Ureter (tissue), 1 donor: ENCODE measurements around the gene PRSS48. TPM values are rescaled to one million over a fixed set of nuclear protein-coding genes. Genes with fewer than 3 reads are reported as not detected.
"Not testable (repeated sequence)": the region's sequence is repeated elsewhere in the genome, so short reads cannot be mapped to it uniquely, and the experiment has no call there.

Source experiments
- DNase-seq: peaks from one replicate; pipeline ENCODE4 v3.0.0-alpha.2; 2020; ENCODE audit warnings: low spot score
- total RNA-seq: library from RNA; stranded (reverse); gene quantifications from one replicate; pipeline ENCODE4 v1.2.4, GENCODE V29; 2023
- donor health status: DM: yes; HTN: yes; CAD: no.

Gene PRSS48
- total RNA-seq, 1 donor from 2014 or later: not detected

DNA sequence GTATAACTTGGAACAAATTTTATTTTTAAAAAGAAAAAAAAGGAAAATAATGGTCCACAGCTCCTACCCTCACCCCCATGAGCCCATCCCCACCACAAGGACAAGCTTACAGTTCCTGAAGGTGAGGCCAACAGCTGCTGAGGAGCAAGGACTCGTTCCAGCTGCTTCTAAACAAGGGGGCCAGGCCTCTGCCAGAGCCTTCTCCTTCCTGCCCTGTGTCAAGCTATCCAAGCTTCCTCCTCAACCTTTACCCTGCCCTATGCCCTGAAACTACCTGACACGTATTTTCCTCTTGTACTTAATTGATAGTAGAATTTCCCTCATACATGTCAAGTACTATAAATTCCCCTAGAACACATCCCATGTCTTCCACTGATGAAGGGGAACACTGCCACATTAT is 39.7 kb downstream of the PRSS48 start:
- DNase-seq: no peak

DNA sequence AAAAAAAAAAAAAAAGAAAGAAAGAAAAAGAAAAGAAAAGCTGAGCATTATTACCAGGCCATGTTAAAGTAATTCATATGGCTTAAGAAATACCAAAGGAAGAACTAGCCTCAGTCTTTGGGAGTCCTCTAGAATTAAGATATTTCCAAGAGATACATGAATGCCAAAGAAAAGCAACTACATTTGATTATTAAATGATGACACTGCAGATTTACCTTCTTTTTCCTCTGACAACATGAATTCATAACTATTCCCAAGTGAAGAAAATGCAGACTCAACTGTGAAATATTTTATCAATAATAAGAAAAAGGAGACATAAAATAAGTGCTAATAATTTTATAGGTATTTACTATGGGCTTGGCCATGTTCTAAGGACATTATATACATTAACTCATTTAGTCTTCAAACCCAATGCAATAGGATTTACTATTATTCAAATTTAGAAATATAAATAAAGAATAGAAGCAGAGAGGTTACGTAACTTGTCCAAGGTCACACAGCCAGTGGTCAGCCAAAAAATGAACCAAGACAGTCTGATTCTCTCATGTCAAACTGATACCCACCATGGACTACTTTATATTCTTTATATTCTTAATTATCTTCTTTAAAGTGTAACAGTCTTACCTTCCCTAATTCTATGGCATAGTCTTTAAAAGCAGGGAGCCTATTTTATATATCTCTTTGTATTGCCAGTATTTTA is 41.5 kb downstream of the PRSS48 start:
- DNase-seq: no peak

DNA sequence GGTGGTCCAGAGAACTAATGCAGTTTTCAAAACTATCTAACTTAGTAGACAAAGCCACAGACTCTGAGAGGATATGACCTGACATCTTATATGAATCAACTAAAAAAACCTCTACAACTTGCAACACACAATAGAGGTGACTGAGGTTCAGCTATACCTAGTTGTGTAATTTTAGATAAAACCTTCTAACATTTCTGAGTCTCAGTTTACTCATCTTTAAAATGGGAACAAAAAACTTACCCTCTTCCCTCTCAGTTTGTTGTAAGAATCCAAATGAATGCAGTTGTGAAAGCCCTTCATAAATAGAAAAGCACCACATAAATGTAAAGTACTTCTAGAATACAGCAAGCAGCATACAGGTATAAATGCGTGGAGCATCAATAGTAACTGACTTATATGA is 42.5 kb downstream of the PRSS48 start:
- DNase-seq: no peak

DNA sequence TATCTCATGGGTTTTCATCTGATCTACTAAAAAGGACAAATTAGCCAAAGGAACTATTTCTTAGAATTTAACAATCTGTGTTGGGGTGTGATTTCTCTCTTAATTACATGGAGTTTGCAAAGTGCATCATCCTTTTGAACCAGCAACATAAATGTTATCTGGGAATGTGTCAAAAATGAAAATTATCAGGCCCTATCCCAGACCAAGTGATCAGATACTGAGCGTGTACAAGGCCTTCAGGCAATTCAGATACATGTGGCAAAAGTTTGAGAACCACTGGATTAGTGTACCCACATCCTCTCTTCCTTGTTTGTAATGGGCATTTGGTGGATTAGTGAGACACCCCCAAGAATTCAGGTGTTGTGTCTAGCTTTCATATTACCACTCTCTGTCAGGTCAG is 44.6 kb downstream of the PRSS48 start:
- no peak for DNase-seq

DNA sequence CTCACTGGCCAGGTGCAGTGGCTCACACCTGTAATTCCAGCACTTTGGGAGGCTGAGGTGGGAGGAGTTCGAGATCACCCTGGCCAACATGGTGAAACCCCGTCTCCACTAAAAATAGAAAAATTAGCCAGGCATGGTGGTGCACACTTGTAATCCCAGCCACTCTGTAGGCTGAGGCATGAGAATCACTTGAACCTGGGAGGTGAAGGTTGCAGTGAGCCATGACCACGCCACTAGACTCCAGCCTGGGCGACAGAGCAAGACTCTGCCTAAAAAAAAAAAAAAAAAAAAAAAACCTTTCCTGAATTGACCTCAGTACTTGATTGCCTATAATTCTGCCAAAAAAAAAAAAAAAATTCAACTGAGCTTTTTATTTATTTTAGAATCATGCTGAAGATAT is 45.2 kb downstream of the PRSS48 start:
- not testable (repeated sequence) for DNase-seq

DNA sequence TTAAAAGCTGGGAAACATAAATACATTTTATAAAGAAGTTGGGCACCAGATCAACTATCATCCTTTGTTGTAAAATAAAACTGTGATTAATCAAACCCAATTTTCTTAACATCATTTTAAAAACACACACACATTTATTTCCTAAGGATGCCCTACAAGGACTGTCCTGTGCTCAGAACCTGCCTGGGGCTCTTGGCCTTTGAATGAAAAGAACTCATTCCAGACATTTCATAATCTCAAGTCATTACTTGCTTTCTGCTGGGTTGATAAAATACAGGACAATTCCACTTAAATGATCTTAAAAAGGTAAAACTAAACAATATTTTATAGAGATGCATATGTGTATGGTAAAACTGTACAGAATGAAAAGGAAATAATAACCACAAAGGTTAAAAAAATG is 45.6 kb downstream of the PRSS48 start:
- no peak for DNase-seq

DNA sequence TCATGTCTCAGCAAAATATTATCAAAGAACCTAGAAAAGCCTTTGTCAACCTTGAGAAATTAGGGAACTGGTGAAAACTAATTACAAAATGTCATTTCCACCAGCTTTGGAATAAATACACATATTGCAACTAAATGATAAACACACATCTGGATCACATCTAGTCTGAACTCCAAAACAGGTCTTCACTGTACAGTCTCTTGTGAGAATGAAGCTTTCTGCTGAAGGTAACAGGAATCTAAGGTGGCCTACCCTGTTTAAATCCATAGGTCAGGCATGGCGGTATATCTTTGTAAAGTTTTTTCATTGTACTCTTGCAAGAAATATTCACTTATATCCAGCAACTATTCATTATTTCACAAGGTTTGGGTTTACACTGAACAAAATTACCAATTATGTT is 46.7 kb downstream of the PRSS48 start:
- no peak for DNase-seq

DNA sequence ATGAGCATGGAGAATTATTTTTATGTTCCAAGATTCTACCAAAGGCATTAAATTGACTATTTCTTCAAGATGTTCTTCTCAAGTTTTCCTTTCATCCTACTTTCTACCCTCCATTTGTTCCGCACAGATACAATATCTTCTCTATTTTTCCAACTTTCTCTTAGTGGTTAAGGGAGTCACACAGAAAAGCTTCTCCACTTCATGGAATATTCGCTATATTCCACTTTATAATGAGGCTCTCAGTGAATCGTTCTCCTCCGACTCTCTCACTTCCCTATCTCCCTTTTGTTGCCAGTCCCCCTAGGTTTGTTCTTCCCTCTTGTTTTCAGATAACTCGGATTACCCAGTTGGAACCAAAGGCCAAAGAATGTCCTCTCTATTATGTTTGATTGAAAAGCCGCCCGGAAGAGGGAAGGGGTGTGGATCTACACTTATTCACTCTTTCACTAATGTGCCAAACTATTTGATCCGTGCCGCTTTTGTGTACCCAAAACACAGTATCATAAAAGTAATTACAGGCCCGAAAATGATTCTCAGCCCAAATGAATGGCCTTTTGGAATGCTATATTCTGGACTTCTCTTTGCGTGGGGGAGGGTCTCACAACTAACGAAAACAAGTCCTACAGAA is 47.3 kb downstream of the PRSS48 start:
- DNase-seq: no peak

DNA sequence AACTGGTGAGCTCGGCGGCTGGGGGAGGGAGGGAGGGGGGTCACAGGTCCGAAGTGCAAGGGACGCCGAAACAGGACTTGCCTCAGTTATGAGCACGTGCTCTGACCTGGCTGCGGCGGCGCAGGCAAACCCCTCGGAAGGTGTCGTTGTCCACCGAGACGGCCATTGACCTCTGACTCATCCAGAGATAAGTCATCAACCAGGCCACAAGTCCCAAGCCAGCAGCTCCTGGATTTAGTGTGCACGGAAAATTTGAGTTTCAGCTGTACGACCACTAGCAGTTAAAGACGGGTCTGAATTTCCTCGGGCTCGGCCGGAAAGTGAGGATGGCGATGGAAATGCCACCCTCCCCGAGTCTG is 47.8 kb downstream of the PRSS48 start:
- peak; percentile 47 for DNase-seq

DNA sequence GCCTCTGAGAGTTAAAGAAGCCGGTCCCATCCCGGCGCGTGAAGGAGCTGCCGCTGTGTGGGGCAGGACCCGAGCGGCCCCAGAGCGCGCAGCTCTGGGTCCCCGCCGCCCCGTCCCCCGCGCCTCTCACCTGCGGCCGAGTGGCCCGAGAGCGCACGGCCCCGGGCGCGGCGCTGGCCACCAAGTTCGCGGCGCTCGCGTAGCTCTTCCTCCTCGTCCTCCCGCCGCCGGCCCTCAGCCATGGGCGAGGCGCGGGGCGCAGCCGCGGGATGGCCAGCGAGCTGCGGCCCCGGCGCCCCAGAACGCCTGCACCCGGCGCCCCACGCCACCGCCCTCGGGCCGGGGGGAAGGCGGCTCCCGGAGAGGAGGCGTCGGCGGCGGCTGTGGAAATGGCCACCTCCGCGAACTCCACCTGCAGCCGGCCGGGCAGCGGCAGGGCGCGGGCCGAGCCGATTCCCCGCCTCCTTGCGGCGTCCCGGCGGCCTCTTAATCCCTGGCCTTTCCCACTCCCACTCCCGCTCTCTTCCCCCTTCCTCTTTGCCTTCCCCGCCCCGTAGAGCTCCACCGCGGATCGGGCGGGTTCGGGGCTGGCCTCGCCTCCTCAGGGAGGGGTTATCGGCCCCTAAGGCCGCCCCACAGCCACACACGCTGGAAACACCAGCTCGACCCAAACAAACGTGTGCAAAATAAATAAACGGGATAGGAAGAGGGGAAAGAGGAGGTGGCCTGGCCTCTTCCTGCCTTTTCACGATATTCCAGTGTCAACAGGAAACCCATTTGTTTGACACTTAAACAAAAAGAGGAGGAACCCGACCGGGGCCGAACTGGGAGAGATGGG is 48.4 kb downstream of the PRSS48 start, which contains the start of gene SH3D19:
Gene SH3D19, minus strand, starts transcription at position 495 of the 838 bp plus-strand sequence. Its CDS starts 253 bp downstream, at position 242.
- DNase-seq: peak; percentile 69

DNA sequence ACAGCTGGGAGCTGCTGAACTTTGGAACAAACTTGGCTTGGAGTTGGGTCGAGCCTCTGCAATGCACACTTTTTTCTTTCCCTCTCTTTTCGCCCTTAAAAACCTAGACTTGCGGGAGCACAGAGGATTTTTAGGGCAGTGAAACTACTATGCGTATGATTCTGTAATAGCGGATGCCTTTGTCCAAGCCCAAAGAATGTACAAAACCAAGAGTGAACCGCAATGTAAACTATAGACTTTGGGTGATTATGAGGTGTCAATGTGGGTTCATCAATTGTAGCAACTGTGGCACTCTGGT is 48.9 kb downstream of the PRSS48 start:
- DNase-seq: no peak

DNA sequence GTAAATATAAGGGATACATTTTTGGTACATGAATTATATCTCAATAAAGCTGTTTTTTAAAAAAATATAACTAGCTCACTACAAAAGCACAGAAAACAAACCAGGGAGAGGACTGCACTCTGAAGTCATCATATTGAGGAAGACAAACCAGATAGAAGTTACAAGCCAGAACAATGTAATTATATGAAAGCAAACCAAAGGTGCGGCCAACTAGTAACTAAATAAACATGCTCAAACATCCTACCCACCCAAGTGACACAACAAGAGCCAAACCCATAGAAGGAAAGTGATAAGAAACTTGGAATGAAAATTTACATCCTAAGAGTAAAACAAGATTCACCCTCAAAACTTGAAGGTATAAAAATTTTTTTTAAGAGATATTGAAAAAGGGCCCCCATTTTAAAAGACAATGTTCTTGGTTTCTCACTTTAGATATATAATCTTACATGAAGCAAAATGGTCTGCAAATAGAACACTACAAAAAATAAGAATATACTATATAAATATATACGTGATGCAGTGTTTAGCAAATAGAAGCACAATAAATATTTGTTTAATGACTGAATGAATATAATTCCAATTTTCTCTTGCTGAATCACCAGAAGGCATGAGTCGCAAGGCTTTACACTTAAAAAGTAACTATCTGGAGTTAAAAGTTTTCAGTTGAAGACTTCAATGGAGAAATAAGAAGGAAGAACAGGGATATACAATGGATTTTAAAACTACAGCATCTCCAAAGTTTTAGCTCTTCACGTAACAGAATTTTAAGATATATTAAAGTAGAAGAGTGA is 52.5 kb downstream of the PRSS48 start:
- no peak for DNase-seq

DNA sequence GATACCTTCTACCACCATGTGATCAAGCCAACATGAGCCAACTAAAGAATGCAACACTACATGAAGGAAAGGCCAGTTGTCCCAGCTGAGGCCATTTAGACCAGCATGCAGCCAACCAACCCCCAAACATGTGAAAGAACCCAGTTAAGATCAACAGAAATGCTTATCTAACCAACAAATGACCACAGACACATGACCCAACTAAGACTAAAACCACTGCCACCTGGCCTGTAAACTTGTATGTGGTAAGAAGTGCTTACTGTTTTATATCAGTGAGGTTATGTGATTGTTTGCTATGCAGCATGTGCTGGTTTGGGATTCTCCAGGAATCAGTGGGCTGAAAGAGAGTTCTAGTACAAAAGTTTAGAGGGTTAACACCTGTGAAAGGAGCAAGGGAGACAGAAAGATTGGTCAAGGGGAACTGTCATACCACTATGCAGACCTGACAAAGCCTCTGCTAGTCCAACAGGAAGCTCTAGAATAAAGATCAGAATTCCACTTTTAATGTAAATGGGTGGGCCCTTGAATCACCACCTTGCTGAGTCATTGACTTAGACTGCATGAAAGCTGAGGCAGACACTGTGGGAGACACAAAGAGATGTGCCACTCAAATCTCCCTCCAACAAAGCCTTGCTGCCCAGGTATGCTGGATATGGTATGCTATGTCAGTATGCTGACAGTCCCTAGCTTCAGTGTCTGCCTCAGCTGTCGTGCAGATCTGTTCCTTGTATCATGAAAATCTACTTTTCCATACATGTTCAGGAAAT is 54.5 kb downstream of the PRSS48 start:
- no peak for DNase-seq

DNA sequence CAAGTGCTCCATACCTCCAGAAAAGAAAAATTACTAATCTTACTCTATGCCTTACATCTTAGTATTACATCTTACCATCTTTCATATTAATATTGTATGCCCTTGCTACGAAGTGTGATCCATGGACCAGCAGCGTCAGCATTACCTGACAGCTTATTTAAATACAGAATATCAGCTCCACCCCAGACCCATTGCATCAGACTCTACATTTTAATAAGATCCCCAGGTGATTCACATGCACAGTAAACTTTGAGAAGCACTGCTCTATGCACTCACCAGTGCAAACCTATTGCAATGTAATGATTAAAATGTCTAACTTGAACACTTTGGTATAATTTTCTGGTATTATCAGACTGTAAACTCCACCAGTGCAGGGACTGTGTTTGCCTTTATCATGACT is 62.5 kb downstream of the PRSS48 start:
- DNase-seq: no peak

DNA sequence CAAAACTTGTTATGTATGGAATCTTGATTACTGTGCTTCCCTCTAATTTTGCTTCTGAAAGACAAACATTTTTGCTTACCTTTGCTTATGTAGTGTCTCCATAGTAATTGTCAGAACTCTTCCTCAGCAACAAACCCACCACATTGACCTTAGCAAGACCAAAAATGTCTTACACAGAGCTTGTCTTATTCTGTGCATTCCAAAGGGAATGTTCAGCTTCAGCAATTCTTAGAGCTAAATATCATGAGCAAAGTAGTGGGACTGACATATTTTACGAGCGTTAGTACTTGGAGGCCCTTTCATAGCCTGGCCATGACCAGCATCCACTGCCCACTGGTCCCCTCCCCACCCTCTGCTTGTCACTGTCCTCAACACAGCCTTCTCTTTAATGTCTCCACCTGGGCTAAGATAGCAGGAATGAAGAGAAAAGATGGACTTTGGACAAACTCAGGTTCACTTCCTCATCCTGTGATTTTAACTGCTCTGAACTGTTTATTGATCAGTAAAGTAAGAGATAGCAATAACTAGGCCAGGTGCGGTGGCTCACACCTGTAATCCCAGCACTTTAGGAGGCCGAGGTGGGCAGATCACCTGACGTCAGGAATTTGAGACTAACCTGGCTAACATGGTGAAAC is 63.9 kb downstream of the PRSS48 start:
- DNase-seq: no peak

Other genes starting within 250 kb of the PRSS48 start
- 2,182 TPM for gene RPS3A, start 177.5 kb upstream of the PRSS48 start, total RNA-seq
- 41.7 TPM for gene SH3D19, start 48.4 kb downstream of the PRSS48 start, total RNA-seq
- 25.0 TPM for gene FHIP1A, start 132.0 kb downstream of the PRSS48 start, total RNA-seq